GM23338 (cell line): Measurements from ENCODE around the gene ZPBP2. TPM values are rescaled to one million over a fixed set of nuclear protein-coding genes. Genes with fewer than 3 reads are reported as not detected.

Source experiments
- ATAC-seq: fragments of 200-7000 bp; cut with Tn5 transposase; 3 replicates; pipeline ENCODE4 v1.9.1; 2020
- DNase-seq: peaks from one replicate; pipeline ENCODE4 v3.0.0-alpha.2; 2015; ENCODE audit warnings: low spot score
- H2AFZ ChIP-seq: fragments of 200-600 bp; sonication (generic); 2 replicates; pipeline ENCODE4 v1.8.0; 2016; ENCODE audit warnings: antibody characterized with exemption, mild to moderate bottlenecking, moderate library complexity
- H3F3A ChIP-seq: fragments of 200-600 bp; sonication (generic); replicated peaks from 2 replicates; pipeline ENCODE4 v1.8.0; 2017; ENCODE audit warnings: antibody characterized with exemption, mixed run types, low read depth
- H3K27ac ChIP-seq: fragments of 200-600 bp; sonication (generic); 2 replicates; pipeline ENCODE4 v1.6.1; 2016; ENCODE audit warnings: low read depth
- H3K27me3 ChIP-seq: fragments of 200-600 bp; sonication (generic); 2 replicates; pipeline ENCODE4 v1.8.0; 2016; ENCODE audit warnings: mild to moderate bottlenecking, mixed run types, moderate library complexity; ENCODE audit not compliant: insufficient read depth
- H3K36me3 ChIP-seq: fragments of 200-600 bp; sonication (generic); 2 replicates; pipeline ENCODE4 v1.8.0; 2016; ENCODE audit warnings: mild to moderate bottlenecking; ENCODE audit not compliant: insufficient read depth
- H3K4me1 ChIP-seq: fragments of 200-600 bp; sonication (generic); 2 replicates; pipeline ENCODE4 v1.8.0; 2016; ENCODE audit warnings: mild to moderate bottlenecking, moderate library complexity; ENCODE audit not compliant: insufficient read depth
- H3K4me2 ChIP-seq: fragments of 200-600 bp; sonication (generic); 2 replicates; pipeline ENCODE4 v1.7.1; 2017; ENCODE audit warnings: mixed run types
- H3K4me3 ChIP-seq: fragments of 200-600 bp; sonication (generic); 2 replicates; pipeline ENCODE4 v1.6.1; 2016; ENCODE audit warnings: mixed run types
- H3K79me2 ChIP-seq: fragments of 200-600 bp; sonication (generic); replicated peaks from 2 replicates; pipeline ENCODE4 v1.8.0; 2017; ENCODE audit warnings: mild to moderate bottlenecking; ENCODE audit not compliant: insufficient read depth
- H3K9me2 ChIP-seq: fragments of 200-600 bp; sonication (generic); 2 replicates; pipeline ENCODE4 v1.8.0; 2017; ENCODE audit not compliant: insufficient read depth
- H4K20me1 ChIP-seq: fragments of 200-600 bp; sonication (generic); replicated peaks from 2 replicates; pipeline ENCODE4 v1.8.0; 2017; ENCODE audit warnings: mild to moderate bottlenecking; ENCODE audit not compliant: insufficient read depth
- H3K27ac Mint-ChIP-seq: 2 replicates; pipeline ENCODE4 v1.8.0; 2020; ENCODE audit warnings: inconsistent platforms, mild to moderate bottlenecking, moderate library complexity, mixed read lengths
- H3K27me3 Mint-ChIP-seq: 3 replicates; pipeline ENCODE4 v1.8.0; 2022; ENCODE audit warnings: low read depth, mild to moderate bottlenecking, moderate library complexity, mixed read lengths, inconsistent platforms; ENCODE audit not compliant: insufficient read depth, poor library complexity
- H3K36me3 Mint-ChIP-seq: 3 replicates; pipeline ENCODE4 v1.8.0; 2021; ENCODE audit warnings: low read depth, mild to moderate bottlenecking, inconsistent platforms, moderate library complexity, mixed read lengths
- H3K4me1 Mint-ChIP-seq: 3 replicates; pipeline ENCODE4 v1.8.0; 2020; ENCODE audit warnings: mild to moderate bottlenecking, inconsistent platforms, mixed read lengths
- H3K4me3 Mint-ChIP-seq: 3 replicates; pipeline ENCODE4 v1.8.0; 2021; ENCODE audit warnings: moderate library complexity, mild to moderate bottlenecking, inconsistent platforms, mixed read lengths
- H3K9me3 Mint-ChIP-seq: 3 replicates; pipeline ENCODE4 v1.8.0; 2020; ENCODE audit warnings: moderate library complexity, mild to moderate bottlenecking, inconsistent platforms, mixed read lengths
- CREB1 ChIP-seq: fragments of 250-450 bp; sonication (Bioruptor Pico); IDR thresholded peaks from 2 replicates; pipeline ENCODE4 v1.5.0; 2020; ENCODE audit warnings: low read depth, mild to moderate bottlenecking, moderate library complexity
- CTCF ChIP-seq, 2 experiments: fragments of 200-600 bp in 1 of 2; sonication (generic) in 1 of 2; conservative IDR thresholded peaks; 2 replicates each; pipeline versions ENCODE4 v1.5.1 to v1.6.1; 2016 to 2017; ENCODE audit warnings: antibody characterized with exemption in 2 of 2, low read depth in 2 of 2, mild to moderate bottlenecking in 2 of 2, moderate library complexity in 1 of 2
- ETS1 ChIP-seq: IDR thresholded peaks from 2 replicates; pipeline ENCODE4 v1.6.1; 2016; ENCODE audit warnings: antibody characterized with exemption
- EZH2 ChIP-seq: fragments of 200-600 bp; sonication (generic); IDR thresholded peaks from one replicate; pipeline ENCODE4 v1.8.0; 2017; ENCODE audit warnings: antibody characterized with exemption, mild to moderate bottlenecking, low read depth; ENCODE audit not compliant: unreplicated experiment
- EZH2phosphoT487 ChIP-seq: fragments of 200-600 bp; sonication (generic); IDR thresholded peaks from one replicate; pipeline ENCODE4 v1.8.1; 2018; ENCODE audit warnings: antibody characterized with exemption; ENCODE audit not compliant: unreplicated experiment
- JUNB ChIP-seq: IDR thresholded peaks from one replicate; pipeline ENCODE4 v1.6.1; 2016; ENCODE audit warnings: antibody characterized with exemption; ENCODE audit not compliant: unreplicated experiment
- NANOG ChIP-seq: IDR thresholded peaks from 2 replicates; pipeline ENCODE4 v1.6.1; 2016; ENCODE audit warnings: antibody characterized with exemption, borderline replicate concordance
- POLR2AphosphoS5 ChIP-seq: IDR thresholded peaks from 2 replicates; pipeline ENCODE4 v1.6.1; 2016; ENCODE audit warnings: antibody characterized with exemption, low read depth
- REST ChIP-seq: IDR thresholded peaks from one replicate; pipeline ENCODE4 v1.6.1; 2018; ENCODE audit warnings: antibody characterized with exemption; ENCODE audit not compliant: unreplicated experiment
- STAT1 ChIP-seq: IDR thresholded peaks from one replicate; pipeline ENCODE4 v1.6.1; 2016; ENCODE audit warnings: antibody characterized with exemption; ENCODE audit not compliant: unreplicated experiment
- ZNF114 ChIP-seq: fragments of 250-450 bp; sonication (Bioruptor Pico); IDR thresholded peaks from 2 replicates; pipeline ENCODE4 v1.5.0; 2020; ENCODE audit warnings: mild to moderate bottlenecking, moderate library complexity
- ZNF331 ChIP-seq: fragments of 250-450 bp; sonication (Bioruptor Pico); IDR thresholded peaks from 2 replicates; pipeline ENCODE4 v1.5.0; 2020; ENCODE audit warnings: low read depth, mild to moderate bottlenecking, moderate library complexity
- ZNF462 ChIP-seq: fragments of 250-450 bp; sonication (Bioruptor Pico); IDR thresholded peaks from 2 replicates; pipeline ENCODE4 v1.5.0; 2020; ENCODE audit warnings: mild to moderate bottlenecking, moderate library complexity
- polyA plus RNA-seq: library from polyadenylated mRNA; unstranded; fragments of >200 nt; fragmentation: Nextera tagmentation; extraction: Ambion mirVana; gene quantifications from 2 replicates; pipeline ENCODE4 v1.2.1, GENCODE V29; 2016
- total RNA-seq: library from RNA; depleted of rRNA; stranded (reverse); fragments of >200 nt; shearing (Covaris generic); gene quantifications from 2 replicates; pipeline ENCODE4 v1.2.3, GENCODE V29; 2014

ZPBP2 gene
- total and polyA plus RNA-seq, 2 experiments from 2014 or later, result not detected

GRCh38 chr17:39871801-39872200 lies 3.8 kb downstream of the ZPBP2 start:
- ATAC-seq (no peak), DNase-seq (no peak)
- H3K27ac ChIP-seq, result no peak overlapping the region
- H3F3A ChIP-seq, result no peaks in the 10 kb centered on the region
- peaks cover 26% of the 10 kb centered on the region for H3K27me3 ChIP-seq
- TF ChIP-seq CTCF (conservative IDR thresholded peaks at IDR 0.05; ENCODE audit: low read depth in 2 of 2) (no peak), NANOG (no peak), REST (no peak), EZH2phosphoT487 (no peak), JUNB (no peak), ZNF331 (CRISPR knock-in tag) (no peak), ZNF114 (CRISPR knock-in tag) (no peak), EZH2 (no peak), POLR2AphosphoS5 (no peak), ETS1 (no peak), CREB1 (CRISPR knock-in tag) (no peak), ZNF462 (CRISPR knock-in tag) (no peak), STAT1 (no peak)
- no peaks in the 10 kb centered on the region for H3K4me1 ChIP-seq
- H4K20me1 ChIP-seq, result no peaks in the 10 kb centered on the region
- Mint-ChIP-seq H3K4me1 (no peaks in the 10 kb centered on the region; the same call in 2 of the 3 replicates), H3K4me3 (no peak overlapping the region), H3K27me3 (peaks cover 10% of the 10 kb centered on the region), H3K27ac (no peak overlapping the region), H3K9me3 (no peaks in the 10 kb centered on the region; the same call in 2 of the 3 replicates), H3K36me3 (no peaks in the 10 kb centered on the region; the same call in 2 of the 3 replicates)
- H3K79me2 ChIP-seq, result no peaks in the 10 kb centered on the region
- no peak overlapping the region for H3K4me2 ChIP-seq
- H3K9me2 ChIP-seq, result peaks cover 5% of the 10 kb centered on the region
- H3K36me3 ChIP-seq, result no peaks in the 10 kb centered on the region
- no peak overlapping the region for H3K4me3 ChIP-seq
- H2AFZ ChIP-seq, result no peak overlapping the region
